H9 (cell line): ENCODE data around the gene WDR70. TPM values are rescaled to one million over a fixed set of nuclear protein-coding genes. Genes with fewer than 3 reads are reported as not detected.

Source experiments
- DNase-seq: peaks from one replicate; pipeline ENCODE4 v3.0.0-alpha.2; 2017
- H2AFZ ChIP-seq: one replicate; pipeline ENCODE4 v1.6.1; 2013; ENCODE audit warnings: mild to moderate bottlenecking, low read length, control low read depth, moderate library complexity
- H2AK5ac ChIP-seq: 2 replicates; pipeline ENCODE4 v1.6.1; 2013; ENCODE audit warnings: low read length, control low read depth, mixed read lengths; ENCODE audit not compliant: insufficient read length
- H2BK120ac ChIP-seq: one replicate; pipeline ENCODE4 v1.6.1; 2013; ENCODE audit warnings: low read depth, mild to moderate bottlenecking, low read length, control low read depth, inconsistent platforms; ENCODE audit not compliant: poor library complexity, severe bottlenecking
- H2BK12ac ChIP-seq: 2 replicates; pipeline ENCODE4 v1.6.1; 2013; ENCODE audit warnings: low read length, control low read depth, mixed read lengths, low read depth; ENCODE audit not compliant: insufficient read length
- H2BK15ac ChIP-seq: 2 replicates; pipeline ENCODE4 v1.6.1; 2013; ENCODE audit warnings: low read depth, low read length, control low read depth
- H2BK20ac ChIP-seq: one replicate; pipeline ENCODE4 v1.6.1; 2013; ENCODE audit warnings: low read depth, mild to moderate bottlenecking, low read length, control low read depth, inconsistent platforms; ENCODE audit not compliant: poor library complexity, severe bottlenecking
- H2BK5ac ChIP-seq: 2 replicates; pipeline ENCODE4 v1.6.1; 2013; ENCODE audit warnings: low read length, control low read depth, mixed read lengths; ENCODE audit not compliant: insufficient read length
- H3K14ac ChIP-seq: 2 replicates; pipeline ENCODE4 v1.6.1; 2013; ENCODE audit warnings: low read length, control low read depth; ENCODE audit not compliant: insufficient read depth
- H3K18ac ChIP-seq: 2 replicates; pipeline ENCODE4 v1.6.1; 2013; ENCODE audit warnings: low read depth, mild to moderate bottlenecking, mixed read lengths, low read length, control low read depth; ENCODE audit not compliant: insufficient read length
- H3K23ac ChIP-seq: 2 replicates; pipeline ENCODE4 v1.6.1; 2013; ENCODE audit warnings: low read length, control low read depth, mixed read lengths, low read depth; ENCODE audit not compliant: insufficient read length
- H3K23me2 ChIP-seq: 2 replicates; pipeline ENCODE4 v1.6.1; 2013; ENCODE audit warnings: low read depth, mild to moderate bottlenecking, mixed read lengths, low read length, control low read depth; ENCODE audit not compliant: insufficient read length, poor library complexity, severe bottlenecking
- H3K27ac ChIP-seq: 2 replicates; pipeline ENCODE4 v1.5.1; 2013; ENCODE audit warnings: low read length, control low read depth, mixed read lengths, low read depth; ENCODE audit not compliant: insufficient read length
- H3K27me3 ChIP-seq: 2 replicates; pipeline ENCODE4 v1.6.1; 2013; ENCODE audit warnings: low read length, control low read depth, inconsistent platforms; ENCODE audit not compliant: insufficient read depth
- H3K4ac ChIP-seq: 2 replicates; pipeline ENCODE4 v1.6.1; 2013; ENCODE audit warnings: low read depth, mild to moderate bottlenecking, control low read depth, inconsistent platforms, low read length, moderate library complexity
- H3K4me1 ChIP-seq: 2 replicates; pipeline ENCODE4 v1.6.1; 2013; ENCODE audit warnings: low read length, control low read depth, inconsistent platforms; ENCODE audit not compliant: insufficient read depth
- H3K4me2 ChIP-seq: 2 replicates; pipeline ENCODE4 v1.6.1; 2013; ENCODE audit warnings: low read length, control low read depth, mixed read lengths; ENCODE audit not compliant: insufficient read length, insufficient read depth
- H3K56ac ChIP-seq: 2 replicates; pipeline ENCODE4 v1.6.1; 2013; ENCODE audit warnings: low read depth, mild to moderate bottlenecking, mixed read lengths, low read length, control low read depth; ENCODE audit not compliant: insufficient read length
- H3K79me1 ChIP-seq: 2 replicates; pipeline ENCODE4 v1.6.1; 2013; ENCODE audit warnings: low read depth, mild to moderate bottlenecking, moderate library complexity, low read length, control low read depth, inconsistent platforms; ENCODE audit not compliant: insufficient read depth, poor library complexity, severe bottlenecking
- H3K79me2 ChIP-seq: 2 replicates; pipeline ENCODE4 v1.6.1; 2013; ENCODE audit warnings: low read length, control low read depth, inconsistent platforms; ENCODE audit not compliant: insufficient read depth
- H3K9ac ChIP-seq: 2 replicates; pipeline ENCODE4 v1.6.1; 2013; ENCODE audit warnings: low read length, control low read depth, mixed read lengths; ENCODE audit not compliant: insufficient read length; ENCODE audit errors: extremely low read depth
- H3K9me3 ChIP-seq: one replicate; pipeline ENCODE4 v1.6.1; 2013; ENCODE audit warnings: low read depth, low read length, inconsistent platforms; ENCODE audit not compliant: control insufficient read depth
- H3T11ph ChIP-seq: one replicate; pipeline ENCODE4 v1.6.1; 2013; ENCODE audit warnings: mild to moderate bottlenecking, low read length, control low read depth, inconsistent platforms
- H4K20me1 ChIP-seq: one replicate; pipeline ENCODE4 v1.6.1; 2013; ENCODE audit not compliant: control insufficient read depth, insufficient read length, insufficient read depth
- H4K5ac ChIP-seq: 2 replicates; pipeline ENCODE4 v1.6.1; 2013; ENCODE audit warnings: low read depth, mild to moderate bottlenecking, mixed read lengths, low read length, control low read depth; ENCODE audit not compliant: insufficient read length
- H4K8ac ChIP-seq: replicated peaks from 2 replicates; pipeline ENCODE4 v1.6.1; 2013; ENCODE audit warnings: low read length, control low read depth, mixed read lengths, low read depth; ENCODE audit not compliant: insufficient read length
- H4K91ac ChIP-seq: 2 replicates; pipeline ENCODE4 v1.6.1; 2013; ENCODE audit warnings: low read depth, mild to moderate bottlenecking, moderate library complexity, mixed read lengths, low read length, control low read depth; ENCODE audit not compliant: insufficient read length
- H3K27ac Mint-ChIP-seq, 3 experiments: 2 replicates in 2 of 3; 3 replicates in 1 of 3; pipeline ENCODE4 v1.8.0; 2020 to 2021; ENCODE audit warnings: mixed read lengths in 3 of 3, mild to moderate bottlenecking in 1 of 3, moderate library complexity in 1 of 3
- H3K27me3 Mint-ChIP-seq: 2 replicates; pipeline ENCODE4 v1.8.0; 2021; ENCODE audit warnings: low read depth, mild to moderate bottlenecking, moderate library complexity, mixed read lengths
- H3K36me3 Mint-ChIP-seq, 3 experiments: 2 replicates in 2 of 3; 3 replicates in 1 of 3; pipeline ENCODE4 v1.8.0; 2020 to 2021; ENCODE audit warnings: low read depth in 3 of 3, mixed read lengths in 3 of 3; ENCODE audit not compliant: insufficient read depth in 1 of 3
- H3K4me1 Mint-ChIP-seq, 2 experiments: 2 replicates each; pipeline ENCODE4 v1.8.0; 2020; ENCODE audit warnings: mixed read lengths in 2 of 2
- H3K4me3 Mint-ChIP-seq, 2 experiments: 2 replicates in 1 of 2; 3 replicates in 1 of 2; pipeline ENCODE4 v1.8.0; 2020 to 2021; ENCODE audit warnings: mild to moderate bottlenecking in 2 of 2, mixed read lengths in 2 of 2, moderate library complexity in 1 of 2
- H3K9me3 Mint-ChIP-seq, 2 experiments: 2 replicates in 1 of 2; 3 replicates in 1 of 2; pipeline ENCODE4 v1.8.0; 2020; ENCODE audit warnings: mild to moderate bottlenecking in 2 of 2, mixed read lengths in 2 of 2, moderate library complexity in 1 of 2
- CTCF ChIP-seq: fragments of 200-600 bp; sonication (generic); conservative IDR thresholded peaks from 3 replicates; pipeline ENCODE4 v1.8.0; 2021; ENCODE audit warnings: antibody characterized with exemption, mild to moderate bottlenecking
- total RNA-seq: library from RNA; stranded (reverse); gene quantifications from 2 replicates; pipeline ENCODE4 v1.2.1, GENCODE V29; 2021

Gene WDR70
- total RNA-seq, 1 experiment from 2014 or later: 38.1 TPM

GRCh38 chr5:37742111-37742510 lies 363.0 kb downstream of the WDR70 start:
- Mint-ChIP-seq H3K27ac (no peak overlapping the region), H3K4me1 (no peaks in the 10 kb centered on the region), H3K27me3 (no peaks in the 10 kb centered on the region), H3K9me3 (peaks cover 15 to 19% of the 10 kb centered on the region in 2 experiments; a peak in 4 of 5 replicates), H3K36me3 (peaks cover 16 to 32% (median 22%) of the 10 kb centered on the region in 3 experiments), H3K4me3 (no peak overlapping the region)
- H3K23me2 ChIP-seq: no peaks in the 10 kb centered on the region
- no peak overlapping the region for H4K8ac ChIP-seq
- no peaks in the 10 kb centered on the region for H3K27me3 ChIP-seq
- no peak overlapping the region for H3K4ac ChIP-seq
- no peak overlapping the region for H3K14ac ChIP-seq
- DNase-seq: no peak
- no peak overlapping the region for H2AFZ ChIP-seq
- no peak for TF ChIP-seq CTCF
- no peak overlapping the region for H2BK12ac ChIP-seq
- no peak overlapping the region for H3K23ac ChIP-seq
- H3K27ac ChIP-seq: no peak overlapping the region
- no peak overlapping the region for H3K56ac ChIP-seq
- no peaks in the 10 kb centered on the region for H4K20me1 ChIP-seq
- no peak overlapping the region for H2BK120ac ChIP-seq
- H2BK20ac ChIP-seq: no peak overlapping the region
- H3K18ac ChIP-seq: no peak overlapping the region
- no peak overlapping the region for H4K5ac ChIP-seq
- H2AK5ac ChIP-seq: no peak overlapping the region
- no peak overlapping the region for H3K9ac ChIP-seq
- H3K4me2 ChIP-seq: no peak overlapping the region
- no peaks in the 10 kb centered on the region for H3K79me1 ChIP-seq
- no peak overlapping the region for H2BK5ac ChIP-seq
- H3K4me1 ChIP-seq: no peaks in the 10 kb centered on the region
- no peak overlapping the region for H3T11ph ChIP-seq
- no peak overlapping the region for H4K91ac ChIP-seq
- H3K9me3 ChIP-seq: no peaks in the 10 kb centered on the region
- H3K79me2 ChIP-seq: no peaks in the 10 kb centered on the region
- H2BK15ac ChIP-seq: no peak overlapping the region
